Stimulated activated CD4-positive, alpha-beta T cell treated with anti-CD3 and anti-CD28 coated beads, Interleukin-1b, Interleukin-23, amount 100 ng/mL, for 4 hours (primary cell): ENCODE data around the gene CIT.
"Not testable (repeated sequence)": the region's sequence is repeated elsewhere in the genome, so short reads cannot be mapped to it uniquely, and the experiment has no call there.

Experiments used
- DNase-seq, 2 donors: peaks; one replicate each; pipeline ENCODE4 v3.0.0-alpha.2; 2020; ENCODE audit warnings: low read depth in 2 of 2

Gene CIT

GRCh38 chr12:119876761-119877638 is at the start of gene CIT:
TSS of gene CIT (minus strand) at chr12:119877320. CDS start at chr12:119876168, 1,152 bp downstream.
- peak; percentile 77 to 79 for DNase-seq

- no peak for DNase-seq
Measured at GRCh38 chr12:119925269-119925668, 48.1 kb upstream of the CIT start.

- no peak for DNase-seq
Measured at GRCh38 chr12:119920064-119920463, 42.9 kb upstream of the CIT start.

GRCh38 chr12:119915894-119916510 is 38.9 kb upstream of the CIT start:
- no peak for DNase-seq

- no peak for DNase-seq
Measured at GRCh38 chr12:119914666-119915065, 37.5 kb upstream of the CIT start.

GRCh38 chr12:119913536-119914330 is 36.6 kb upstream of the CIT start:
- DNase-seq: no peak

- DNase-seq: no peak
Measured at GRCh38 chr12:119911182-119911581, 34.1 kb upstream of the CIT start.

GRCh38 chr12:119910586-119910985 is 33.5 kb upstream of the CIT start:
- no peak for DNase-seq

GRCh38 chr12:119902084-119902509 is 25.0 kb upstream of the CIT start:
- DNase-seq: peak; percentile 42 to 58

GRCh38 chr12:119901670-119902069 is 24.6 kb upstream of the CIT start:
- DNase-seq: no peak

- DNase-seq: no peak
Measured at GRCh38 chr12:119894916-119895315, 17.8 kb upstream of the CIT start.

- DNase-seq: not testable (repeated sequence)
Measured at GRCh38 chr12:119892611-119893010, 15.5 kb upstream of the CIT start.

GRCh38 chr12:119885549-119885948 is 8.4 kb upstream of the CIT start:
- no peak for DNase-seq

GRCh38 chr12:119883791-119884190 is 6.7 kb upstream of the CIT start:
- DNase-seq: not testable (repeated sequence)

GRCh38 chr12:119883237-119883636 is 6.1 kb upstream of the CIT start:
- DNase-seq: no peak

- no peak for DNase-seq
Measured at GRCh38 chr12:119877639-119877948, 474 bp upstream of the CIT start.

GRCh38 chr12:119870457-119870856 is 6.7 kb downstream of the CIT start:
- DNase-seq: no peak

GRCh38 chr12:119869720-119870119 is 7.4 kb downstream of the CIT start:
- DNase-seq: no peak

GRCh38 chr12:119868992-119869391 is 8.1 kb downstream of the CIT start:
- no peak for DNase-seq

GRCh38 chr12:119864591-119864990 is 12.5 kb downstream of the CIT start:
- DNase-seq: no peak

- DNase-seq: no peak
Measured at GRCh38 chr12:119859241-119859640, 17.9 kb downstream of the CIT start.

- DNase-seq: no peak
Measured at GRCh38 chr12:119857041-119857591, 20.0 kb downstream of the CIT start.
